ENCODE measurements around the gene ASGR2. TPM values are rescaled to one million over a fixed set of nuclear protein-coding genes. Genes with fewer than 3 reads are reported as not detected.

Gene ASGR2
- total and polyA plus RNA-seq, 8 donors = 0.29 to 0.80 (median 0.43) TPM; not detected in 2

DNA sequence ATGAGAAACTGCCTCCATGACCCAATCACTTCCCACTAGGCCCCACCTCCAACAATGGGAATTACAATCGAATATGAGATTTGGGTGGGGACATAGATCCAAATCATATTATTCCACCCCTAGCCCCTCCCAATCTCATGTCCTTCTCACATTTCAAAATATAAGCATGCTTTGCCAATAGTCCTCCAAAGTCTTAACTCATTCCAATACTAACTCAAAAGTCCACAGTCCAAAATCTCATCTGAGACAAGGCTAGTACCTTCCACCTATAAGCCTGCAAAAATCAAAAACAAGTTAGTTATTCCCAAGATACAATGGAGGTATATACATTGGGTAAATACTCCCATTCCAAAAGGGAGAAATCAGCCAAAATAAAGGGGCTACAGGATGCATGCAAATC lies 47.4 kb downstream of the ASGR2 start:
- DNase-seq (no peak), ATAC-seq (no peak), FAIRE-seq (no peak)
- no peaks in the 10 kb centered on the region for H3K27me3 ChIP-seq
- no peaks in the 10 kb centered on the region for H3K36me3 ChIP-seq
- TF ChIP-seq, protein P1, sequence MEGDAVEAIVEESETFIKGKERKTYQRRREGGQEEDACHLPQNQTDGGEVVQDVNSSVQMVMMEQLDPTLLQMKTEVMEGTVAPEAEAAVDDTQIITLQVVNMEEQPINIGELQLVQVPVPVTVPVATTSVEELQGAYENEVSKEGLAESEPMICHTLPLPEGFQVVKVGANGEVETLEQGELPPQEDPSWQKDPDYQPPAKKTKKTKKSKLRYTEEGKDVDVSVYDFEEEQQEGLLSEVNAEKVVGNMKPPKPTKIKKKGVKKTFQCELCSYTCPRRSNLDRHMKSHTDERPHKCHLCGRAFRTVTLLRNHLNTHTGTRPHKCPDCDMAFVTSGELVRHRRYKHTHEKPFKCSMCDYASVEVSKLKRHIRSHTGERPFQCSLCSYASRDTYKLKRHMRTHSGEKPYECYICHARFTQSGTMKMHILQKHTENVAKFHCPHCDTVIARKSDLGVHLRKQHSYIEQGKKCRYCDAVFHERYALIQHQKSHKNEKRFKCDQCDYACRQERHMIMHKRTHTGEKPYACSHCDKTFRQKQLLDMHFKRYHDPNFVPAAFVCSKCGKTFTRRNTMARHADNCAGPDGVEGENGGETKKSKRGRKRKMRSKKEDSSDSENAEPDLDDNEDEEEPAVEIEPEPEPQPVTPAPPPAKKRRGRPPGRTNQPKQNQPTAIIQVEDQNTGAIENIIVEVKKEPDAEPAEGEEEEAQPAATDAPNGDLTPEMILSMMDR (IDR thresholded peaks at IDR 0.05) = no peak
- 64 to 89% methylated on average over 1 of the region's 1 CpG for WGBS, 2 donors
- H3K27ac ChIP-seq = no peak overlapping the region
- H3K9me3 ChIP-seq = no peaks in the 10 kb centered on the region
- no peak overlapping the region for H3K4me3 ChIP-seq
- no peaks in the 10 kb centered on the region for H3K4me1 ChIP-seq
- intact Hi-C loops (cut with DNase I) = no loop called here

DNA sequence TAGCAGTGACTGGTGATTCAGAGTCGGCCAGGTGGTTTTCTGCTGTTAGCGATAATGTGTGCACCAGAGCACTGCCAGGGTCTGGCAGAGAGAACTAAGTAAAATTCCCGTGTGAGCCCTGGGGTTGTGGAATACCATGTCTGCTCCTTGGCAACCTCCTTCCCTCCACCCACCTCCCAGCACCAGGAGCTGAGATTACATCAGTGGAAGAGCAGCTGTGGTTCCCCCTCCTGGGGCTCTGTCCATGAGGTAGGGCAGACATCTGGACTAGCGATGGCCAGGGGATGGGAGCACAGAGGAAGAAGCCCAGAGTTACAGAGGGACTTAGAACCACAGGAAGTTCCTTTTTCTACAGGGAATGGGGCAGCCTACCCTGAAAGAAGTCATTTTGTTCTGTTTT lies 50.4 kb downstream of the ASGR2 start:
- TF ChIP-seq, protein P1 (IDR thresholded peaks at IDR 0.05) = no peak
- Histone ChIP-seq H3K36me3 (no peaks in the 10 kb centered on the region), H3K27me3 (no peaks in the 10 kb centered on the region), H3K9me3 (no peaks in the 10 kb centered on the region), H3K4me3 (no peak overlapping the region), H3K27ac (no peak overlapping the region), H3K4me1 (no peaks in the 10 kb centered on the region)
- DNase-seq (peak in 1 of 6 donors; percentile 2), ATAC-seq (no peak), FAIRE-seq (no peak)
- intact Hi-C loops (cut with DNase I) = no loop called here
- WGBS, 2 donors = 55 to 63% methylated on average over 4 of the region's 4 CpGs

DNA sequence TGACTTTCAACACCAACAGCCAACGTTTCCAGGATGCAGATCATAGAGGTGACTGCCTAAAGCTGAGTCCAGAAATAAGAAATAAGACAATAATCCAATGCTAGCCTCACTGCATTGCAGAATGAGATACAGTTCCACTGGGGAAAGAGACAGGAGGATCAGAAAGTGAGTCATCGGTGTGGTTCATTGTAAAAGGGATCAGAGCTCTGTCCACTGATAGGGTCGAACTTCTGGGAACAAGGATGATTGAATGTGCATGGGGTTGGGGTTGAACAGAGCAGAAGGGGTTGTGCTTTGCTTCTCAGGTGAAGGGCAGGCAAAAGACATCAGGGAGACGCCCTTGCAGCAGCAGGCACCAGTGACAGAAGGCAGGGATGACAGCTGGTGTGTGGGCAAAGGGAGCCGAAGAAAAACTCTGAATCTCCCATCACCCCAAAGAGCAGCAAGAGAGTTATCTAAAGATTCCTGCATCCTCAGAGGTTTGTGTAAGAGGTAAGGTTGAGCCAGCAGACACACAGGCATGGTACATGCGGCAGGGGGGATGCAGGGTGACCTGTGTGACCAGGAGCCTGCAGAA lies 51.0 kb downstream of the ASGR2 start:
- no peak for FAIRE-seq
- 49 to 53% methylated on average over 6 of the region's 6 CpGs for WGBS, 2 donors
- no peak for DNase-seq

DNA sequence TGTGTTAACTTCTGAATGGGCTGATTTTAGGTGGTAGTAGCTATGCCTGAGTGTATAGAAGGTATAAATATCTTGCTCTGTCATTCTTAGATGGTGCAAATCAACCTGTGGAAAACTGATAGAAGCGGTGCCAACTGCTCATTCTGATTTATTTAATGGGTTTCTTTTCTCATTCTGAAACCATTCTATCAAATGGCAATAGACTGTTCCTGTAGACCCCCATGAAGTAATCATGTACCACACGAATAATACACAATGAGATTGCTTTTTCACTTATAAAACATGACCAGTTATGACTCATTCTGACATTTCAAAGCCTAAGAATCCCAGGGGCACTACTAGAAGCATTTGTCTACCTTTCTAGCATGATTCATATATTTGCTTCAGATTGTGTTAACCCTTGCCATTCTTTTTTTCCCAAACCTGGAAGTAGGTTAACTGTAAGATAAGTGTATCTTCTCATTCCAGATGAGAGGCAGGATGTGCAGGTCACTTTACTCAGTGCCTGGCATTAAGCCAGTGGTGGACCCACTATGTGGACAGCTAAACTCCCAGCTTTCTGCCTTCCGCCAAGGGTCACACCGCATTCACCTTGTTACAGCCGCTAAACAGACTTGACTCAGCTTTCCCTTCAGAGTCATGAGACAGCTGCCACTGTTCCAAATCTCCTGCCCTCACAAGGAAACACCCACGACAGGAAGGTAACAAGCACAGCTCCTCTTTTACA lies 54.3 kb downstream of the ASGR2 start:
- intact Hi-C loops (cut with DNase I) = no loop called here
- H3K4me3 ChIP-seq = no peak overlapping the region
- H3K27me3 ChIP-seq = no peaks in the 10 kb centered on the region
- DNase-seq = no peak
- no peaks in the 10 kb centered on the region for H3K9me3 ChIP-seq
- peak in 2 of 4 donors; percentile 22 to 55 for ATAC-seq
- H3K4me1 ChIP-seq = no peaks in the 10 kb centered on the region
- FAIRE-seq = no peak
- no peak overlapping the region for H3K27ac ChIP-seq
- no peaks in the 10 kb centered on the region for H3K36me3 ChIP-seq
- TF ChIP-seq, protein P1 (IDR thresholded peaks at IDR 0.05) = no peak
- 41 to 52% methylated on average over 6 of the region's 6 CpGs for WGBS, 2 donors

More for the DNA sequence above, 51.0 kb downstream of the ASGR2 start:
- no peaks in the 10 kb centered on the region for H3K27me3 ChIP-seq
- no peaks in the 10 kb centered on the region for H3K36me3 ChIP-seq
- intact Hi-C loops (cut with DNase I) = no loop called here
- no peaks in the 10 kb centered on the region for H3K4me1 ChIP-seq
- no peak overlapping the region for H3K27ac ChIP-seq
- TF ChIP-seq, protein P1 (IDR thresholded peaks at IDR 0.05) = no peak
- no peaks in the 10 kb centered on the region for H3K9me3 ChIP-seq
- no peak for ATAC-seq
- H3K4me3 ChIP-seq = no peak overlapping the region

All from pancreas (tissue), 10 donors.